GM19351 (cell line): Measurements from ENCODE around the gene SCFD1.
"Not testable (repeated sequence)": the region's sequence is repeated elsewhere in the genome, so short reads cannot be mapped to it uniquely, and the experiment has no call there.

Experiments
- ATAC-seq: cut with Tn5 transposase; IDR thresholded peaks from one replicate; pipeline ENCODE4 v1.9.1; 2021; ENCODE audit warnings: mild to moderate bottlenecking, moderate library complexity; ENCODE audit not compliant: unreplicated experiment

Gene SCFD1

GRCh38 chr14:30621940-30622830 lies at the start of gene SCFD1:
TSS of gene SCFD1 (plus strand) at chr14:30622319. CDS start at chr14:30622339, 20 bp downstream.
- ATAC-seq, result peak; percentile 90

- no peak for ATAC-seq
Observed at GRCh38 chr14:30572771-30573170, 49.3 kb upstream of the SCFD1 start.

GRCh38 chr14:30573226-30573814 lies 48.8 kb upstream of the SCFD1 start:
- ATAC-seq, result no peak

- no peak for ATAC-seq
Observed at GRCh38 chr14:30573966-30574365, 48.2 kb upstream of the SCFD1 start.

GRCh38 chr14:30574777-30575176 lies 47.3 kb upstream of the SCFD1 start:
- not testable (repeated sequence) for ATAC-seq

GRCh38 chr14:30576333-30576732 lies 45.8 kb upstream of the SCFD1 start:
- ATAC-seq, result not testable (repeated sequence)

GRCh38 chr14:30580616-30581282 lies 41.4 kb upstream of the SCFD1 start:
- no peak for ATAC-seq

- no peak for ATAC-seq
Observed at GRCh38 chr14:30581283-30581625, 40.9 kb upstream of the SCFD1 start.

- no peak for ATAC-seq
Observed at GRCh38 chr14:30582376-30582775, 39.7 kb upstream of the SCFD1 start.

GRCh38 chr14:30584058-30584630 lies 38.0 kb upstream of the SCFD1 start:
- ATAC-seq, result no peak

GRCh38 chr14:30585204-30585603 lies 36.9 kb upstream of the SCFD1 start:
- ATAC-seq, result no peak

- no peak for ATAC-seq
Observed at GRCh38 chr14:30587141-30587540, 35.0 kb upstream of the SCFD1 start.

- no peak for ATAC-seq
Observed at GRCh38 chr14:30588873-30589272, 33.2 kb upstream of the SCFD1 start.

- ATAC-seq, result no peak
Observed at GRCh38 chr14:30596935-30597334, 25.2 kb upstream of the SCFD1 start.

- no peak for ATAC-seq
Observed at GRCh38 chr14:30597504-30597903, 24.6 kb upstream of the SCFD1 start.

- ATAC-seq, result no peak
Observed at GRCh38 chr14:30600922-30601918, 20.9 kb upstream of the SCFD1 start.

GRCh38 chr14:30603402-30603801 lies 18.7 kb upstream of the SCFD1 start:
- no peak for ATAC-seq

- ATAC-seq, result not testable (repeated sequence)
Observed at GRCh38 chr14:30604696-30605095, 17.4 kb upstream of the SCFD1 start.

- no peak for ATAC-seq
Observed at GRCh38 chr14:30607156-30607780, 14.9 kb upstream of the SCFD1 start.

GRCh38 chr14:30608533-30609006 lies 13.5 kb upstream of the SCFD1 start:
- no peak for ATAC-seq
